Umbilical cord (tissue), 2 donors: ENCODE measurements around the gene MYLK. TPM values are rescaled to one million over a fixed set of nuclear protein-coding genes. Genes with fewer than 3 reads are reported as not detected.

Experiments
- DNase-seq: peaks from one replicate; pipeline ENCODE4 v3.0.0-alpha.2; 2015; ENCODE audit warnings: low spot score
- total RNA-seq: library from RNA; depleted of rRNA; stranded (reverse); fragments of >200 nt; gene quantifications from one replicate; pipeline ENCODE4 v1.2.3, GENCODE V29; 2014; ENCODE audit warnings: low replicate concordance; ENCODE audit not compliant: insufficient read depth

The MYLK gene
- total RNA-seq, 1 donor from 2014 or later = 1,145 TPM

DNA sequence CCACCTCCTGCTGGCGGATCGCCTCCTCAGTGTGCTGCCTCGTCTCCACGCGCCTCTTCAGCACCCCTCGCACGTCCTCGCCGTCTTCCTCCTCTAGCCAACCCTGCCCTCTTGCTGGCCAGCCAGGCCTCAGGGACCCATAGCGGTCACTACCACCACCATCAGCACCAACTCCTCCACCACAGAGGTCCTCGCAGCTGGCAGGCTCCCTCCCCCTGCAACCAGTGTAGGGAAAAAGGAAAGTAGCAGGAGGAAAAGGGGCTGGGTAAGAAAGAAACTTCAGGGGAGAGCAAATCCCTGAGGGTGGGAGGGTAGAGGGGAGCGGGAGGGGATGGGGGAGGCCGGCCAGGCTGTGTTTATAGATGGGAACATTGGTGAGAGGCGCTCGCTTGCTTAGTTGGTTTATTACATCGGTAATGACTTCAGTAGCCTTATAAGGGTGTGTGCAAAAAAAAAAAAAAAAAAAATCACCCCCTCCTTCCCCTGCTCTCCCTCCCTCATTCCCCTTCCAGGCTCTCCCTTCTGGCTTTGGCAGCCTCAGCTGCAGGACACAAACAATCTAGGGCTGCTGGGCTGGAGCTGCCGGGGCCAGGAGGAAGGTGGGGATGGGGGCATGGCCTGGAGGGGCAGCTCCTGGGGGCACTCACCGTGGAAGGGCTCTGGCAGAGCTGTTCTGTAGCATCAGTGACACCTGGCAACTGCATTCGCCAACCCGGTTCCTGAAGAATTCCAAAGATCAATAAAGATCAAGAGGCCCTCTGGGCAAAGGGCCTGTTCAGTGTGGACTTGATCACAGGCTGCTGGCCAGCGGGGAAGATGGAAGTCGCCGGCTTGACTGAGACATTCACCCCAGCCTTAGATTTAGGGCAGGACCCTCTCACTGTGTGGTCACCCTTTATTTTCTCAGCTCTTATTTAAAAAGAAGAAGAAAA, 183.1 kb downstream of the MYLK start:
- DNase-seq = peak; percentile 59

DNA sequence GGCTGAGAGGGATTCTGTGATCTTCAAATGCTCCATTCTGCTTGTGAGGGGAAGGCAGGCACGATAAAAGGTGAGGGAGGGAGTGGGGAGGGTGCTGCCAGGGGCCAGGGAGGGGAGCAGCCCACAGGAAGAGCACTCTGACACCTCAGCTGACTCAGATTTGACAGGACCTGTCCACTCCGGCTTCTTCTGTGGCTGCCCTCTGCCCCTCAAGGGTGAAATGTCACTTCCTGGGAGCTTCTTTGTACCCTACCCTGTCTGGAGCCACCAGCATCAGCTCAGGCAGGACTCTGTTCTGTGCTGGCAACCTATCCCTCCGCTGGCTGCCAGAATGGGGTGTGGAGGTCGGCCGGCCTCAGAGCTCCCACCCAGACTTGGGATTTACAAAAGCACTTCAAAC, 185.3 kb downstream of the MYLK start:
- DNase-seq = no peak

DNA sequence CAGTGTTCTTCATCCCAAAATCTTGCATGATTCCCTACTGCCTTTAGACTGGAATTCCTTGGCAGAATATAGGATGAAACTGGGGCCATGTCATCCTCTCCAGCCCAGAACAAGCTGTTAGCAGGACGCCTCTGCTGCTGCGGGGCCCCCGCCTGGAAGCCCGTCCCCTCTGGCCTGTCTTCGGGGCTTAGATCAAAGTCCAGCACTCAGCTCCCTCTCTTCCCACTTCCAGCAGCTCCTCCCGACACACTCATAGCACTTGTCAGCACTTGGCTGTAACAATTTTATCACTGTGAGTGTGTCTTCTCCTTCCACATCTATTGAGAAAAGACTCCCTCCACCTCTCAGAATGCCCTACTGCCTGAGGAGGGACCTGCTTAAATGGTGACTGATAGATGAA, 187.3 kb downstream of the MYLK start:
- peak; percentile 82 for DNase-seq

DNA sequence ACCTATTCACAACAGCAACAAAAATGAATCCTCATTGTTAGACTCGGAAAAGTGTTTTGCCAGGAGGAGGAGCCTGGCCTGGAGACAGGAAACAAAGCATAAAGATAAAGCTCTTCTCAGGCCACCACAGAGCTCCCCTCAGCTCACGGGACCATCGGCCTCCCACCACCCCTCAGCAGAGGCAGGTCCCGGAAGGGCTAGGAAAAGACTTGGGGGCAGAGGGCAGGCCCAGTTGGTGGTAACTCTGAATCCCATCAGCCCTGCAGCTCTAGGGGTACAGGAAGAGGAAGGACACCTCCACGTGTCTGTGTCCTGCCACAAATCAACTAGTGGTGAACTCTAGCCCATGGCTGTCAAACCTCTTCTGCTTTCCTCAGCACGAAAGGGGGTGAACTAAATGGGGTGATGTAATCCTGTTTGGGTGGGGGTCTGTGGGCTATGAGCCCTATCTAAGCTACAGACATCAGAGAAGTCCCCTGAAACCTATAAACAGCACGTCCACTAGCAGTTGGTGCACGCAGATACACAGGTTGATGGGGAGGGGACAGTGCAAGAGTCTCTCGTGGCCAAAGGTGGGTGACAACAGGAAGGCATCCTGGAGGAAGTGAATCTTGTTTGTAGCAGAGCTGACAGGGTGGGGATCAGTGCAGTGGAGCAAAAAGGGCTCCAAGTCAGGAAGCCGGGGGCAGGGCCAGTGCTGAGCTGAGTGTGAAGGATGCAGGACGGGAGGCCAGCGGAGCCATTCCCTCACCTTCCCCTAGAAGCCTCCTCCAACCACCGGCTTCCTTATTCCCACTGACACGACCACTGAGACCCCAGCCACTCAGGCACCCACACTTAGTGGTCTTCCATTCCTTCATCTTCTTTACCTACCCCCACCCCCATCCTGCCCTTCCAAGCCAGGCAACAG, 188.1 kb downstream of the MYLK start:
- DNase-seq = no peak

DNA sequence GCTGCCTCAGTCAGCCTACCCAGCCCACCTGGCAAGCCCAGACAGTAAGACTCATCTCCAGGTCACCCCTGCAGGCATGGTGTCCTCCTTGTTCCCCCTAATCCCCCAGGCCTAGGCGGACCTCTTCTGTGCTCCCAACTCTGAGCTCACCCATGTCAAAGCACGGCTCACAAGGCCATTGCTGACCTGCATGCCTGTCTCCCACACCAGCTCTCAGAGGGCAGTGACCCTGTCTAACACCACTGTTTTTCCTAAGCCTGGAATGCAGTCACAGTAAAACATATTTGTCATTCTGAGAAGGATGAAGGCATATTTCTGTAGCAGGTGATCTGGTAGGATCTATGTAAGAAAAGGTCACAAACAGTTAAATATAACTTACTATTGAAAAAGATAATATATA, 189.0 kb downstream of the MYLK start:
- no peak for DNase-seq

DNA sequence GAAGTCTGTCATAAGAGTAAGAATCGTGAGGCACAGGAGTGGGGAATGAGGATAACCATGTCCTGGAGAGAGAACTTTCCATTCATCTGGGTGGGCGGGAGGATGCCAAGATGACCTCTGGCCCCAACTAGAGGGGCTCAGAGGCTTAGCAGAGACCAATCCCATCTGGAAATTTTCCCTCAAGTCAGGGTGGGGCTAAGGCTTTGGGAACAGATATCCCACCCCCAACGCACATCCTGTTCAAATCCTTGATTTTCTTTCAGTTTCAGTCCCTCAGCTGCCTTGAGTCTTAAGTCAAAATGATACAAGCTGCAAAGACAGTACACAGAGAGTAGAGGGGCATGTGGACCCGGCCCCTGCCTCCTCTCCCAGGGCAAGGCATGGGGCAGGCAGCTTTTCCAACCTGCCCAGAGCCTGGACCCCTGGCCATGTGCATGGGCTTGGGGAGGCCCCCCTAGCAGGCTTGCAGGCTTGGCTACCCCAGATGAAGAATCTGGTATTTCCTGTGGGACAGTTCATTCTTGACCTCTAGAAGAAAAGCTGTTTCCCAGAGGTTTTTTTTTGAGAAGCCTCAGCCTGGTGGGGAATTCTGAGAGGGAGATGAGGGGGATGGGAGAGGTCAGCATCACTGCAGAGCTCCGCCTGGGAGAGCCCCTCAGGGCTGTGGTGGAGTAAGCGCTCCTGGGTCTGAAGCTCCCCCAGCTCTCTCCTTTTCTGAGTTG, 189.6 kb downstream of the MYLK start:
- peak; percentile 73 for DNase-seq

DNA sequence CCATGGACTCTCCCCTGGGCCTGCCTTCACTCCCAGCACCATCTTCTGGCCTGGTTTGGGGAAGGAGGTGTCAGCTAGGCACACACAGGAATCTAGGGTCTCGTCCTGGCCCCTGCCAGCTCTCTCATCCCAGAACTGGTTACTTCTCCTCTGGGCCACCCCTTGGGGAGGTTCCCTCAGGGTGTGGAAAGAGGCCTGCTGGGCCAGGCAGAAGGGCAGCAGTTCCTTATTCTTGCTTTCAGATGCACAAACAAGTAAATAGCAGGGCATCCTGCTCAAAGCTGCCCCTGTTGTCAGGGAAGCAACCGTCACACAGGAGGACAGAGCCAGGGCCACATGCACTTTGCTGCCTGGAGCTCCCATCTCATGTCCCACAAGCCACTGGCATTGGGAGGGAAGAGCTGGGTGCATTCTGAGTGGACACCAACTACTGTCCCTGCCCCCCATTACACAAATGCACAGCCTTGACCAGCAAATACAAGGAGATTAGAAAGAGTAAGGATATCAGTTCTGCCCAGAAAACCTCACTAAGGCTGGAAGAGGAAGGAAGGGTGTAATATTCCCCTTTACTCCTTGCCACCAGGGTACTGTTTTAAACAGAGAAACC, 190.4 kb downstream of the MYLK start:
- no peak for DNase-seq

DNA sequence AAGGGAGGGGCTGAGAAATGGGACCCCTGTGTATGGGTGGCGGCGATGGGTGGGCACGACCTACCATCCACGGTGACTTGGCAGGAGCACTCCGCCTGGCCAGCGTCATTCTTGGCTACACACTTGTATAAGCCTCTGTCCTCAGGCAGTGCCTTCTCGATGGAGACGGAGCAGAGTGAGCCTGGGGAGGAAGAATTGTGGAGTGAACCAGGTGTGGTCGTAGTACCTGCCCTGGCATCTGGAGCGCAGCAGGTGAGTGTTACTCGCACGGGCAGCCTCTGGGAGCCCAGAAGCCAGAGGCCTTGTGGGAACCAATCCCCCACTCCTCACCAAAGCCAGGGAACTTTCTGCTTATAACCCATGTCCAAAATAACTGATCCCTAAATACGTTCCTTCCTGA, 191.5 kb downstream of the MYLK start:
- DNase-seq = no peak

DNA sequence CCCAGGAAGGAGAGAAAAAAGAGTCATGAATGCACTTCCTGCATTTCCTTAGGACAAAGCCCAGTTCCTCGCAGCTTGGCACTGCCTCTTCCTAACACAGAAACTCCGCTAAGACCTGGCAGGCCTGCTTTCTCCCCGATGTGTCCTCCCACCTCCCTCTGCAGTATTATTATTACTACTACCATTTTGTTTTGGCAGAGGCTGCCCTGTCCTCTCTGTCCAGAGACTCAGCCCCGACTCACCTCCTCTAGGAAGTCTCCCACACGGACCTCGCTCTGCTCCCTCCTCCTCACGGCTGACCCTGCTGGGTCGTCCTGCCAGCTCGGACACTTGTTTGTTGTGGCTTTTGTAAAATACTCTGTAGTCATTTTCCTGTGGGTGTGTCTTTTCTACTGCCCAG, 192.1 kb downstream of the MYLK start:
- DNase-seq = no peak

DNA sequence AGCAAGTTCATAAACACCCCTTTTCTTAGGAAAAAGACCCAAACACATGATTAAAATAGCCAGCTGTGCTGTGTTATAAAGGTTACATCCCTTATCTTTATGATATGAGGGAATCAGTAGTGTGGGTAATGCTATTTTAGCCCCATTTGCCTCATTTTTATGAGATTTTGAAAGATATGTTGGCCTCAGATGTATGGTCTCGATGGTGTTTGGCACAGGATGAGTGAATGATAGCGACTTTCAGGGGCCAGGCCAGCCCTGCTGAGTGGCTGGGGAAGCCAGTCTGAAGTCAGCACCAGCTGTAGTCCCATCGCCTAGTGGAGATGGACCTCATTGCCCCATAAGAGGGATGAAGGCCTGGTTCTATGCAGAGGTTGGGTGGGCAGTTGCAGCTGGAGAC, 194.3 kb downstream of the MYLK start:
- DNase-seq = peak; percentile 66

DNA sequence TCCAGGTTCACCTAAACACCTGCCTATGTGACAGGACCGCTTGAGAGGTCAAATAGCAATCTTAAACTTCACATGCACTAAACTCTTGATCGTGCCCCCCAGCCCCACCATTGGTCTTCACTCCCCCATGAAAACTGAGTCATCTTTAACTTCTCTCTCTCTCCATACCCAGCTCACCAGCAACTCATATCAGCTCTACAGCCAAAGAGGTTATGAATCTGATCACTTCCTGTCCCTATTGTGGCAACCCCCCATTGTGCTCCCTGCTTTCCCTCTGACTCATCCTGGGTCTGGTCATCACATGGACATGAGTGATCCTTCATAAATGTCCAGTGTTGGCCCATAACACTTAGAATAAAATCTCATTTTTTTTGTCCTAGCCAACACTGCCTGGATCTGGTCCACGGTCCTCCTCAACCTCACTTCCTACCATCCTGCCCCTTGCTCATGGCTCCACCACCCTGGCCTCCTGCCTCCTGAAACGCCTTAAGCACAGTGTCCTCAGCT, 195.8 kb downstream of the MYLK start:
- DNase-seq = no peak

DNA sequence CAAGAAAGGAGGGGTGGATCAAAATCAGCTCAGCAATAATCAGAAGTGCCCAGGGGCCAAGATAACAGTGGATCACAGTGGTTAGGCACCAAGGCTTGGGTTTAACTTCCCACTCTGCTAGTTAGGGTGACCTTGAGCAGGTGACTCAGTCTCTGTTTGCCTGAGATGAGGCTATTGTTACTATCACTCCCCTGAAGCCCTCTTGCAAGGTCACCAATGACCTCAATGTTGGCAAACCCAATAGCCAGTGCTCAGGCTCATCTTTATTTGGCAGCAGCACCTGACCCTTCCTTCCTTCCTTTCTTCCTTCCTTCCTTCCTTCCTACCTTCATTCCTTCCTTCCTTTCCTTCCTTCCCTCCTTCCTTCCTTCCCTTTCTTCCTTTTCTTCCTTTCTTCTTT, 196.8 kb downstream of the MYLK start:
- no peak for DNase-seq

DNA sequence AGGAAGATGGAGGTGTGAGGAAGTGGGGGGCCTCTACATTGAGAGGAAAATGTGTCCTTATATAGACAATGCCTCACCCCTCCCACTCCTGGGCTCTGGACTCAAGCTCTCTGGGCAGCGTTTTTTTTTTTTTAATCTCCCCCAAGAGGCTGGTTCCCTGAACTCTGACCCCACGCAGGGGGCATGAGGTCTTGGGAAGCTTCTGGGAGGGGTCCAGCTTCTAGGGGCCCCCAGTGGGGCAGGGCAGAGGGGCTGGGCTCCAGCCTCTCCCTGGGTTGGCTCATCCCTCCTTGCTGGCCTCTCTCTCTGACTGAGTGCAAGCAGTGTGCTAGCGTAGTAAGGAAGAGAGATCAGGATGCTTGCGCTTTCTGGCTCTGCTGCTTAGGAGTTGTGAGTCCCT, 197.9 kb downstream of the MYLK start:
- peak; percentile 64 for DNase-seq

DNA sequence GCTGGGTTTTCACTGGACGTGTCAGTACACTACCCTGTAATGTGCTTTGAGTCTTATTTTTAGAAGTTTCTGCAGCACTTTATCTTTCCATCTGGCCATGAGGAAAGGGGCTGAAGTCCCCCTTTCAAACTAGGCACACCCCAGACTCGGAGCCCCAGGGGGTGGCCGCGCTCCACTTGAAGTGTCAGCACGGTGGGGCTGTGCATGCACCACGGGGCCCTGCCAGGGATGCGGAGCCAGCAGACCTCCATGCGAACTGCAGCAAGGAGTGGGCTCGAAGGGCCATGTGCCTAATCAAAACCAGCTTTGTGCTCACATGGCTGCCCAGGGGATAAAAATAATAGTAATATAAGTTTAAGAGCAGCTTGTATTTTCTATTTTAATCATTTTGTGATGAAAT, 198.4 kb downstream of the MYLK start:
- no peak for DNase-seq

DNA sequence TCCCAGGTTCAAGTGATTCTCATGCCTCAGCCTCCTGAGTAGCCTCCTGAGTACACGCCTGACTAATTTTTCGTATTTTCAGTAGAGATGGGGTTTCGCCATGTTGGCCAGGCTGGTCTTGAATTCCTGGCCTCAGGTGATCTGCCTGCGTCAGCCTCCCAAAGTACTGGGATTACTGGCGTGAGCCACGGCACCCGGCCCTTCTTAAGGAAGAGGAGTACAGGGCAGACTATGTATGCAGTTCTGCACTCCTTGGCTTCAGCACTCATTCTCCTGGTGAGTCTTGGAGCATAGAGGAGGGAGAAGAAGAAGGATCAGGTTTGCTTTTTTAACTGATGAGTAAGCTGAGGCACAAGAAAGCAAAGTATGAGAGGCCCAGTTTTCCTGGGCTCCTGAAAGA, 199.5 kb downstream of the MYLK start:
- no peak for DNase-seq

DNA sequence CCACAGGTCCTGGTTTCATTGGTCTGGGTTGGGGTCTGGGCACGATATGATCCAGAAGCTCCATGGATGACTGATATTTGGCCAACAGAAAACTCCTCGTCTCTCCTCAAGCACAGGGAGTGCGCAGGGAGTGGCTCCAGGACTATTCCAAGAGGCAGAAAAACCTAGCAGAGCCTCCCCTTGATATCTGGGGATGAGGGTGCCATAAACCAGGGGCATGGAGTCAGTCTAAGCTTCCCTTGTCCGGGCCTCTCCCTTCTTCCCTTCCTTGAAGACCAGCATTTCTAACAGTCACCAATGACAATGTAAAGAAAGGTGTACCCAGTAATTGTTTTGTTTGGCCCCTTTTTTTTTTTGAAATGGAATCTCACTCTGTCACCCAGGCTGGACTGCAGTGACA, 199.9 kb downstream of the MYLK start:
- DNase-seq = no peak

DNA sequence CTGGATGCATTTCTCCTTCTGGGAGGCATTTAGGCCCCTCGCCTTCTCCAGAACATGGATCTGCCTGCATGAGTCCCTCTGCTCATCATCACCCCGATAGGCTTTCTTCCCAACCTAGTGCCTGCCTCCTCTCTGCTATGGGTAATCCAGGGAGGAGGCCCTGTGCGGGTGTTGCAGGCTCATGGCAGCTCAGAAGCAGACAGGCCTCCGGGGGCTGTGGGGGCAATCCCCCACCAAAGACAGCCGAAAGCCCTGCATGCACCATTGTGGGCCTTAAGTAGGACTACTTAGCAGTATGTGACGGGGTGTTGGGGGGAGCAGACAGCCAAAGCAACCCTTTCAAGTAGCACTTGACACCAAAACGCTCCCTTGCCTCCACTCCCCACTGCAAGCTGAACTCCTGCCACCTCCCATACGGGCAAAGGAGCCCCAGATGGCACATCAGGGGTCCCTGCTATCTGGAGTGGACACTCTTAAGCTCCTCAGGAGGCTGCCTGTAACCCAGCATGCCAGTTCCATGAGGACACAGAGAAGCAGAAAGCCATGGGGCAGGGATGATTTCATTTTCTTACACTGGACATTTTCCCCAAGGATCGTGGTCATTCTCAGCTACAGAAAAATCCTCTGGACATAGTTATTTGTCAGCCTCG, 200.5 kb downstream of the MYLK start:
- peak; percentile 83 for DNase-seq

DNA sequence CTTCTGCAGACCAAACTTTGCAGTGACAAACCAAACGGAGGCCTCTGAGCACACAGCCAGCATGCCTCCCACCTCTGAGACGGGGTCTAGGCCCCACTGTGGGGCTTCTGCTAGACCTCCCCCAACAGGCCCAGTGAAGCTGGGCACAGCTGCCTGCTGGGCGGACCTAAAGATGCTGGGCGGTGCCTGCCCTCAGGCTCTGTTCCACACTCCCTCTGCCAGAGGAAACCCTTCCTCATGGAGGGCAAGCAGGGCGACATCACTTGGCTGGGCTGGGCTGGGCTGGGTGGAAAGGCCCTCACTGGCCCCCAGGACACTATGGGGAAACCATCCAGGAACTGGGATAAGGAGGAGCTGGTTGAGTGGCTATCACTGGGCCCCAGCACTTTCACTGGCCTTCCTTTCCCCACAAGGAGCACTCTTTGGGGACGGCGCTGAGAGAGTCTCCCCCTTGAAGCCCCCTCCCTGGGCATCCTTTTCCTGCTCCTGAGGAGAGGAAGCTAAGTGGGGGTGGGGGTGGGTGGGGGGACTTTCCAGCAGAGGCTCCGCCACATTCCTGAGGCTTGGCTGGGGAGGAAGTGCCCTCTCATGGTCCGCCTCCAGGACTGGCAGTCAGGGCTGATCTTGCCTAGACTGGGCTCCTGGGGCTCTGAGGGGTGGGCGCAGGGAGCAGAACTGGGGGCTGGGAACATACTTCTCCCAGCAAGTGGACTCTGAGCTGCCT, 201.2 kb downstream of the MYLK start:
- DNase-seq = no peak

DNA sequence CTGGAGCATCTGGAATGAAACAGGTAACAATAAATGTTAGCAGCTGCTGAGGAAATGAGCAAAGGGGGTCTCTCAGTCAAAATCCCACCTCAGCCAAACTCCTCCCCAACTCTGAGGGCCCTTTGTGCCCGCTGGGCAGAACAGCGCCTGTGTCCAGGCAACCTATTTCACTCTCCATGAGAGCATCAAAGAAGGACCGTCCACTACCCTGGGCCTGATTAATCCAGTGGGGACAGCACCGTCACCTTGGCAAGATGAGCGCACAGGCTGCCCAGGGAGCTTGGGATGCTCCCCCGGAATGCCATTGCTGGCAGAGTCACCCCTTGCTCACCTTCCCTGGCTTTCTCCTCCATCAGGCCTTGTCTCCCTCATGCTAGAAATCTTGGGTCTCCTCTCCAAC, 201.8 kb downstream of the MYLK start:
- no peak for DNase-seq
